ENCODE measurements around the gene OR51E2.

Gene OR51E2

DNA sequence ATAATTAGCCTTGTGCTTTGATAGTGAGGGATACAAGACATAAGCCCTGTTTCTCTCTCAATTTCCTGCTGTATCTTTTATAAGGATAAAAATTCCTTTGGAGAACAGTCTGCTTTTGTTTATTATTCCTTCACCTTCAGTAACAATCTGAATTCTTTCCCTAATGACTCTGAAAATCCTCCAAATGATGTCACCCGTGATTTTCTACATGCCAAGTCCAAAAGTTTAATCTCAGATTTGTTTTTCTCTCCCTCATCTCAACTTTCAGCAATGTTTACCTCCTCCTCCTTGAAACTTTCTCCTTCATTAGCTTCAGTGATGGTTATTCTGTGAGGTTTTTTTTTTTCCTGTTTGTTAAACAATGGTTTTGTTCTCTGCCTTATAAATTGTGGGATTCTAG is 2.2 kb downstream of the OR51E2 start:
- Histone ChIP-seq H3K27ac (ENCODE audit: low read depth, low read length) (no peak overlapping the region), H3K9ac (ENCODE audit: low read length) (no peak overlapping the region), H3K36me3 (ENCODE audit: control insufficient read depth, insufficient read depth, low read length) (no peaks in the 10 kb centered on the region), H3K9me3 (ENCODE audit: control insufficient read depth, insufficient read depth, low read depth, low read length) (no peaks in the 10 kb centered on the region), H3K4me3 (ENCODE audit: low read depth, low read length) (no peak overlapping the region), H3K4me1 (ENCODE audit: control insufficient read depth, insufficient read depth, low read length) (no peaks in the 10 kb centered on the region), H3K27me3 (ENCODE audit: control insufficient read depth, insufficient read depth, low read length) (no peaks in the 10 kb centered on the region)

- Histone ChIP-seq H3K9me3 (ENCODE audit: control insufficient read depth, insufficient read depth, low read depth, low read length) (no peaks in the 10 kb centered on the region), H3K36me3 (ENCODE audit: control insufficient read depth, insufficient read depth, low read length) (no peaks in the 10 kb centered on the region), H3K4me1 (ENCODE audit: control insufficient read depth, insufficient read depth, low read length) (no peaks in the 10 kb centered on the region), H3K9ac (ENCODE audit: low read length) (no peak overlapping the region), H3K27ac (ENCODE audit: low read depth, low read length) (no peak overlapping the region), H3K27me3 (ENCODE audit: control insufficient read depth, insufficient read depth, low read length) (0 out of 2 replicates have a peak, but pooled peaks cover 2% of the 10 kb centered on the region), H3K4me3 (ENCODE audit: low read depth, low read length) (no peak overlapping the region)
These were observed 12.9 kb downstream of the OR51E2 start for GRCh38 chr11:4684631-4685285.

DNA sequence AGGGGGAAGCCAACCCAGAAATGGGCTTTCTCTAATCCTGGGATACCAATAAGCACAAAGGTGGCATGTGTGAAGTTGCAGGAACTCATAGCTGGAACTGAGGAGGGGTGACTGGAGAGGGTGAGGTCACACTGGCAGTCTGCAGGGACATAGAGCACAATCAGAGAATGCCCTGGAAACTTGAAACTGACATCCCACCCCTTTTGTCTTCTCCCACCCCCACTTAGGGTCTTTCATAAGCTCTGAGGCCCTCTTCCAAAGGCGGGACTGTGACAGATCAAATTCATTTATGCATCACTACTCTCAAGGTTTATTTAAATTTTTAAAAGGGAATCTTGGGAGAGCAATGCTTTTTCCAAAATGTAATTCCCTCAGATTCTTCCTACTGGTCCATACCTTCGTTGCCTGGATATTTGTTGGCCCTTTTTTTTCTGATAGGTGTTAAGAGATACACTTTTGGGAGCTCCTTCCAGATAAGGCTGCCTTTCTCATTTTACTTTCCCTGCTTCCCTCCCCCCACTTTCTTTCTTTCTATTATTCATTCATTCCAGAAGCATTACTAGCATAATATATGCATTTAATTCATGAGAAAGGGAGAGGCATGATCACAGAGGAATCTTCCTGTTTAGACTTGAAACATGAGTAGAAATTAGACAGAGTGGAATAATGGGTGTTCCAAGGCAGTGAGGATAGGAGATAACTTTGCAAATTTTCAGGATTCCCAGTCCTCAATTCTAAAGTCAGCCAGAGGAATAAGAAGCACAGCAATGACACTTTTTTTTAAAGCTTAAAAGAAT is 14.8 kb downstream of the OR51E2 start:
- Histone ChIP-seq H3K9me3 (ENCODE audit: control insufficient read depth, insufficient read depth, low read depth, low read length) (no peaks in the 10 kb centered on the region), H3K27me3 (ENCODE audit: control insufficient read depth, insufficient read depth, low read length) (0 out of 2 replicates have a peak, but pooled peaks cover 2% of the 10 kb centered on the region), H3K27ac (ENCODE audit: low read depth, low read length) (no peak overlapping the region), H3K4me3 (ENCODE audit: low read depth, low read length) (no peak overlapping the region), H3K4me1 (ENCODE audit: control insufficient read depth, insufficient read depth, low read length) (no peaks in the 10 kb centered on the region), H3K9ac (ENCODE audit: low read length) (no peak overlapping the region), H3K36me3 (ENCODE audit: control insufficient read depth, insufficient read depth, low read length) (no peaks in the 10 kb centered on the region)

DNA sequence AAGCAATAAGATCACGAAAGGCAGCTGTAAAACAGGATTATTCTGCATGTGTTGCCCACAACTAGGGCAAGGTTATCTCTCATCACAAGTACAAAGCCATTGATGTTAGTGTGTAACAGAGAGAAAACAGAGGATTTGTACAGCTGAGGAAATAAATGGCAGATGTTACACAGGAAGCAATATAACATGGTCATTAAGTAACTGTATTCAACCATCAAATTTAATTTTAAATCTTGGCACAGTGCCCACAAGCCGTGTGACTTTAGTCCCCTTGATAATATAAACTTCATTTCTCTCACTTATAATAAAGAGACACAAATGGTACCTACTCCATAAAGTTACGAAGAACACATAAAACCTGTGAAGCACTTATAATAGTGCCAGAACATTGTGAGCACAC is 17.3 kb downstream of the OR51E2 start:
- no peak overlapping the region for H3K9ac ChIP-seq (ENCODE audit: low read length)
- 0 out of 2 replicates have a peak, but pooled peaks cover 2% of the 10 kb centered on the region for H3K27me3 ChIP-seq (ENCODE audit: control insufficient read depth, insufficient read depth, low read length)
- H3K9me3 ChIP-seq (ENCODE audit: control insufficient read depth, insufficient read depth, low read depth, low read length): no peaks in the 10 kb centered on the region
- H3K27ac ChIP-seq (ENCODE audit: low read depth, low read length): no peak overlapping the region
- H3K4me1 ChIP-seq (ENCODE audit: control insufficient read depth, insufficient read depth, low read length): no peaks in the 10 kb centered on the region
- no peaks in the 10 kb centered on the region for H3K36me3 ChIP-seq (ENCODE audit: control insufficient read depth, insufficient read depth, low read length)
- no peak overlapping the region for H3K4me3 ChIP-seq (ENCODE audit: low read depth, low read length)

DNA sequence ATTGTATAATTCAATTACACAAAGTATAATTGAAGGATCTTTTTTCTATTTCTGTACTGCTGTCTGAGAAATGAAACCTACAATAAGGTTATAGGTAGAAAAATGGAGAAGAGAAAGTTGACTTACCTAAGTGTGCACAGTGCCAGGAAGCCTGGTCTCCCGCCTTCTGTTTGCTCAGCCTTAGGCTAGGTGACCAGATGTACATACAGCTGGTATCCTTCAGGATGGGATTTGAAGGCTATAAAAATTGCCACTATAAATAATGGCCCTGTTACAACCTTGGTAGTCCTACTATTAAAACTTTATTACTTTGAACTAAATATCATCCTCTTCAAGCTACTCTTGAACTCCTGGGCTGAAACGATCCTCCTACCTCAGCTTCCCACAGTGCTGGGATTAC is 19.7 kb downstream of the OR51E2 start:
- H3K4me3 ChIP-seq (ENCODE audit: low read depth, low read length): no peak overlapping the region
- H3K27me3 ChIP-seq (ENCODE audit: control insufficient read depth, insufficient read depth, low read length): no peaks in the 10 kb centered on the region
- H3K27ac ChIP-seq (ENCODE audit: low read depth, low read length): no peak overlapping the region
- no peaks in the 10 kb centered on the region for H3K36me3 ChIP-seq (ENCODE audit: control insufficient read depth, insufficient read depth, low read length)
- no peaks in the 10 kb centered on the region for H3K4me1 ChIP-seq (ENCODE audit: control insufficient read depth, insufficient read depth, low read length)
- no peaks in the 10 kb centered on the region for H3K9me3 ChIP-seq (ENCODE audit: control insufficient read depth, insufficient read depth, low read depth, low read length)
- H3K9ac ChIP-seq (ENCODE audit: low read length): no peak overlapping the region

DNA sequence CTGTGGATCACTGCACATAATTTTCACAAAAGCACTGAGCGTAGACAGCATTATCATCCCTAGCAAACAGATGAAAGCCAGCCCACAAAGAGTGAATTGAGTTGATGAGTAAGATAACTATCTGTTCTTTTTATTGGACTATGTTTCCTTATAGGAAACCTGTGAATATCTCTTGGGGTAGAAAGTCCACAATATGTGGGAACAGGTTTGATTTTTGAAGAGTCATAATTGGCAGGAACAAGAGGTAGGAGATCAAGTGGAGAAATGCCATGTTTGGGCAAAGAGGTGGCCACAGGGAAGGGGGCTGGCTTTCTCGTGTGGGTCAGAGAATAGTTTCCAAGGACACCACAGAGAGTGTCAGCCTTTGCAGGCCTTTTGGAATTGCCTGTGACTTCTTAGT is 23.9 kb downstream of the OR51E2 start:
- no peak overlapping the region for H3K27ac ChIP-seq (ENCODE audit: low read depth, low read length)
- no peaks in the 10 kb centered on the region for H3K4me1 ChIP-seq (ENCODE audit: control insufficient read depth, insufficient read depth, low read length)
- H3K4me3 ChIP-seq (ENCODE audit: low read depth, low read length): no peak overlapping the region
- no peaks in the 10 kb centered on the region for H3K9me3 ChIP-seq (ENCODE audit: control insufficient read depth, insufficient read depth, low read depth, low read length)
- no peak overlapping the region for H3K9ac ChIP-seq (ENCODE audit: low read length)
- H3K36me3 ChIP-seq (ENCODE audit: control insufficient read depth, insufficient read depth, low read length): no peaks in the 10 kb centered on the region
- H3K27me3 ChIP-seq (ENCODE audit: control insufficient read depth, insufficient read depth, low read length): no peaks in the 10 kb centered on the region

GRCh38 chr11:4672470-4672869 is 25.2 kb downstream of the OR51E2 start:
- Histone ChIP-seq H3K36me3 (ENCODE audit: control insufficient read depth, insufficient read depth, low read length) (no peaks in the 10 kb centered on the region), H3K9ac (ENCODE audit: low read length) (no peak overlapping the region), H3K4me3 (ENCODE audit: low read depth, low read length) (no peak overlapping the region), H3K4me1 (ENCODE audit: control insufficient read depth, insufficient read depth, low read length) (no peaks in the 10 kb centered on the region), H3K27me3 (ENCODE audit: control insufficient read depth, insufficient read depth, low read length) (no peaks in the 10 kb centered on the region), H3K9me3 (ENCODE audit: control insufficient read depth, insufficient read depth, low read depth, low read length) (no peaks in the 10 kb centered on the region), H3K27ac (ENCODE audit: low read depth, low read length) (no peak overlapping the region)

DNA sequence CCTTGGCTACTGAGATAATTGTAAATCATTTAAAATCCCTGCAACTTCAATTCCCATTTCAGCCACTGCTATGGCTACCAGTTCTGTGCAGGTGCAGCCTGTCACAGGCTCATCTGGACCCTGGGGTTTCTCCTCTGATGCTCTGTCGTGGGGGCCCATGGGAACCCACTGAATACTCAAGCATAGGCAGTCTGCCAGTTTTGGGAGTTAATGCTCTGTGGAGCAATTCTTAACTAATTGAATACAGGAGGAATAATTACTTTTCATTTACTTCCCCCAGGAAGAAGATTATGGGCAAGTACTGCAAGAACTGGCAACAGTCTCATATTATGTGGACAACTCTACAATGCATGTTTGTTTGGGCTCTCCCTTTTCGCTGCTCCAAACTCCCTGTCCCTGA is 25.9 kb downstream of the OR51E2 start:
- Histone ChIP-seq H3K27me3 (ENCODE audit: control insufficient read depth, insufficient read depth, low read length) (no peaks in the 10 kb centered on the region), H3K4me3 (ENCODE audit: low read depth, low read length) (no peak overlapping the region), H3K9me3 (ENCODE audit: control insufficient read depth, insufficient read depth, low read depth, low read length) (no peaks in the 10 kb centered on the region), H3K36me3 (ENCODE audit: control insufficient read depth, insufficient read depth, low read length) (no peaks in the 10 kb centered on the region), H3K9ac (ENCODE audit: low read length) (no peak overlapping the region), H3K27ac (ENCODE audit: low read depth, low read length) (no peak overlapping the region), H3K4me1 (ENCODE audit: control insufficient read depth, insufficient read depth, low read length) (no peaks in the 10 kb centered on the region)

DNA sequence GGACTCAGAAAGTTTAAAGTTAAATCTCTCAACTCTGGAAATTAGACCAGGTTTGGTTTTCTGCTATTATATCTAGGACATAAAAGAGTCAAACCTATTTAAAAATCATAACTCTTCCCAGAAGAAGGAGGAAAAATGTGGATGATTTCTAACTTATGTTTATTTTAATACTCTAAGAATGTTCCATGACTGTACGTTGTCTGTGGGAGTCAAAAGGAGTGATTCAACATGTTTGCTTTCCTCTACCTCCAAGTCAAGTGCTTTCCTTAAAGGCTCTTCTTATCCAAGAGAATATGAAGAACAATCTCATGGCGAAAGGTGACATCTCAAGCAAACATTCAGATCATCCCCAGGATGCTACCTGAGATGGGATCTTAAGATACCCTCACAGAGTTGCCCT is 32.2 kb downstream of the OR51E2 start:
- H3K27ac ChIP-seq (ENCODE audit: low read depth, low read length): no peak overlapping the region
- H3K9me3 ChIP-seq (ENCODE audit: control insufficient read depth, insufficient read depth, low read depth, low read length): no peaks in the 10 kb centered on the region
- H3K9ac ChIP-seq (ENCODE audit: low read length): no peak overlapping the region
- H3K36me3 ChIP-seq (ENCODE audit: control insufficient read depth, insufficient read depth, low read length): no peaks in the 10 kb centered on the region
- no peaks in the 10 kb centered on the region for H3K27me3 ChIP-seq (ENCODE audit: control insufficient read depth, insufficient read depth, low read length)
- H3K4me3 ChIP-seq (ENCODE audit: low read depth, low read length): no peak overlapping the region
- no peaks in the 10 kb centered on the region for H3K4me1 ChIP-seq (ENCODE audit: control insufficient read depth, insufficient read depth, low read length)

GRCh38 chr11:4664786-4665185 is 32.9 kb downstream of the OR51E2 start:
- no peaks in the 10 kb centered on the region for H3K36me3 ChIP-seq (ENCODE audit: control insufficient read depth, insufficient read depth, low read length)
- no peaks in the 10 kb centered on the region for H3K27me3 ChIP-seq (ENCODE audit: control insufficient read depth, insufficient read depth, low read length)
- H3K9ac ChIP-seq (ENCODE audit: low read length): no peak overlapping the region
- H3K4me3 ChIP-seq (ENCODE audit: low read depth, low read length): no peak overlapping the region
- H3K4me1 ChIP-seq (ENCODE audit: control insufficient read depth, insufficient read depth, low read length): no peaks in the 10 kb centered on the region
- no peaks in the 10 kb centered on the region for H3K9me3 ChIP-seq (ENCODE audit: control insufficient read depth, insufficient read depth, low read depth, low read length)
- H3K27ac ChIP-seq (ENCODE audit: low read depth, low read length): no peak overlapping the region

- Histone ChIP-seq H3K27me3 (ENCODE audit: control insufficient read depth, insufficient read depth, low read length) (no peaks in the 10 kb centered on the region), H3K4me3 (ENCODE audit: low read depth, low read length) (no peak overlapping the region), H3K36me3 (ENCODE audit: control insufficient read depth, insufficient read depth, low read length) (no peaks in the 10 kb centered on the region), H3K4me1 (ENCODE audit: control insufficient read depth, insufficient read depth, low read length) (no peaks in the 10 kb centered on the region; the same call in 1 of the 2 replicates), H3K9ac (ENCODE audit: low read length) (no peak overlapping the region), H3K9me3 (ENCODE audit: control insufficient read depth, insufficient read depth, low read depth, low read length) (no peaks in the 10 kb centered on the region), H3K27ac (ENCODE audit: low read depth, low read length) (no peak overlapping the region)
These were observed 33.5 kb downstream of the OR51E2 start for GRCh38 chr11:4664183-4664582.
